Gastrocnemius medialis (tissue), 4 donors: Measurements from ENCODE around the gene TRIO.

Source experiments
- CTCF ChIP-seq, 5 experiments: fragments of 450-650 bp in 3 of 5; fragments of 200-600 bp in 2 of 5; sonication (generic) in 2 of 5; IDR thresholded peaks in 4 of 5; conservative IDR thresholded peaks in 1 of 5; 1 replicate in 4 of 5; 2 replicates in 1 of 5; pipeline ENCODE4 v1.5.1; 2016 to 2019; ENCODE audit warnings: antibody characterized with exemption in 5 of 5, mild to moderate bottlenecking in 3 of 5, moderate library complexity in 3 of 5
- POLR2A ChIP-seq, 2 donors: fragments of 450-650 bp; IDR thresholded peaks; one replicate each; pipeline ENCODE4 v1.6.1; 2017; ENCODE audit warnings: antibody characterized with exemption in 2 of 2, mild to moderate bottlenecking in 2 of 2, moderate library complexity in 2 of 2

- TF ChIP-seq CTCF (IDR thresholded peaks at IDR 0.05 in 4 of 5, conservative IDR thresholded peaks at IDR 0.05 in 1 of 5) (no peak), POLR2A (IDR thresholded peaks at IDR 0.05) (no peak)
These were observed 379.6 kb downstream of the TRIO start for GRCh38 chr5:14522721-14523120.
